HEK293 (cell line): ENCODE results near the gene RNF41.

Source experiments
- BCL11B ChIP-seq: fragments of 450-650 bp; formaldehyde crosslinking; IDR thresholded peaks from 2 replicates; pipeline ENCODE4 v1.5.1; 2016; ENCODE audit warnings: low read depth, missing biosample characterization, missing genetic modification characterization
- EGR2 ChIP-seq: fragments of 450-650 bp; formaldehyde crosslinking; IDR thresholded peaks from 2 replicates; pipeline ENCODE4 v1.5.1; 2016; ENCODE audit warnings: low read depth, missing biosample characterization, missing genetic modification characterization
- FEZF1 ChIP-seq: fragments of 450-650 bp; formaldehyde crosslinking; IDR thresholded peaks from 2 replicates; pipeline ENCODE4 v1.5.1; 2016; ENCODE audit warnings: missing biosample characterization, missing genetic modification characterization
- GLIS2 ChIP-seq: fragments of 450-650 bp; formaldehyde crosslinking; IDR thresholded peaks from 2 replicates; pipeline ENCODE4 v1.5.1; 2016; ENCODE audit warnings: missing biosample characterization, missing genetic modification characterization
- KLF7 ChIP-seq: fragments of 450-650 bp; formaldehyde crosslinking; IDR thresholded peaks from 2 replicates; pipeline ENCODE4 v1.5.1; 2016; ENCODE audit warnings: missing biosample characterization, missing genetic modification characterization, borderline replicate concordance
- SCRT1 ChIP-seq: fragments of 450-650 bp; formaldehyde crosslinking; IDR thresholded peaks from 2 replicates; pipeline ENCODE4 v1.5.1; 2016; ENCODE audit warnings: missing biosample characterization, missing genetic modification characterization, borderline replicate concordance
- SCRT2 ChIP-seq: fragments of 450-650 bp; formaldehyde crosslinking; IDR thresholded peaks from 2 replicates; pipeline ENCODE4 v1.5.1; 2016; ENCODE audit warnings: missing biosample characterization, missing genetic modification characterization
- SP2 ChIP-seq: fragments of 450-650 bp; formaldehyde crosslinking; IDR thresholded peaks from 2 replicates; pipeline ENCODE4 v1.5.1; 2016; ENCODE audit warnings: missing biosample characterization, missing genetic modification characterization
- TRIM28 ChIP-seq: IDR thresholded peaks from 2 replicates; pipeline ENCODE4 v1.6.1; 2011; ENCODE audit warnings: low read length, control low read depth, borderline replicate concordance
- ZBTB20 ChIP-seq: fragments of 450-650 bp; formaldehyde crosslinking; IDR thresholded peaks from 2 replicates; pipeline ENCODE4 v1.5.1; 2016; ENCODE audit warnings: missing biosample characterization, missing genetic modification characterization
- ZBTB21 ChIP-seq: fragments of 450-650 bp; formaldehyde crosslinking; IDR thresholded peaks from 2 replicates; pipeline ENCODE4 v1.5.1; 2017; ENCODE audit warnings: missing biosample characterization, missing genetic modification characterization
- ZEB2 ChIP-seq: fragments of 450-650 bp; formaldehyde crosslinking; IDR thresholded peaks from 2 replicates; pipeline ENCODE4 v1.5.1; 2016; ENCODE audit warnings: missing biosample characterization, missing genetic modification characterization
- ZNF112 ChIP-seq: fragments of 450-650 bp; formaldehyde crosslinking; IDR thresholded peaks from 2 replicates; pipeline ENCODE4 v1.5.0; 2017; ENCODE audit warnings: missing biosample characterization, missing genetic modification characterization
- ZNF121 ChIP-seq: fragments of 450-650 bp; formaldehyde crosslinking; IDR thresholded peaks from 2 replicates; pipeline ENCODE4 v1.5.1; 2016; ENCODE audit warnings: missing biosample characterization, missing genetic modification characterization
- ZNF169 ChIP-seq: fragments of 450-650 bp; formaldehyde crosslinking; IDR thresholded peaks from 2 replicates; pipeline ENCODE4 v1.5.1; 2016; ENCODE audit warnings: missing biosample characterization, missing genetic modification characterization
- ZNF223 ChIP-seq: fragments of 450-650 bp; formaldehyde crosslinking; IDR thresholded peaks from 2 replicates; pipeline ENCODE4 v1.5.1; 2016; ENCODE audit warnings: missing biosample characterization, missing genetic modification characterization
- ZNF274 ChIP-seq, 2 experiments: fragments of 200-500 bp in 1 of 2; fragments of 450-650 bp in 1 of 2; sonication (Bioruptor generic) in 1 of 2; formaldehyde crosslinking in 1 of 2; IDR thresholded peaks; 2 replicates each; pipeline versions ENCODE4 v1.5.1 to v1.6.1; 2014 to 2016; ENCODE audit warnings: borderline replicate concordance in 1 of 2, inconsistent platforms in 1 of 2, low read length in 1 of 2, missing biosample characterization in 1 of 2, missing genetic modification characterization in 1 of 2
- ZNF292 ChIP-seq: fragments of 450-650 bp; formaldehyde crosslinking; IDR thresholded peaks from 2 replicates; pipeline ENCODE4 v1.5.1; 2016; ENCODE audit warnings: low read depth, missing biosample characterization, missing genetic modification characterization, borderline replicate concordance
- ZNF341 ChIP-seq: fragments of 450-650 bp; formaldehyde crosslinking; IDR thresholded peaks from 2 replicates; pipeline ENCODE4; 2016; ENCODE audit warnings: low read depth, missing biosample characterization, missing genetic modification characterization
- ZNF426 ChIP-seq: fragments of 450-650 bp; formaldehyde crosslinking; IDR thresholded peaks from 2 replicates; pipeline ENCODE4 v1.5.1; 2017; ENCODE audit warnings: missing biosample characterization, missing genetic modification characterization, mild to moderate bottlenecking, inconsistent platforms, moderate library complexity
- ZNF514 ChIP-seq: fragments of 450-650 bp; formaldehyde crosslinking; IDR thresholded peaks from 2 replicates; pipeline ENCODE4 v1.5.1; 2016; ENCODE audit warnings: missing biosample characterization, missing genetic modification characterization
- ZNF548 ChIP-seq: fragments of 450-650 bp; formaldehyde crosslinking; IDR thresholded peaks from 2 replicates; pipeline ENCODE4 v1.5.1; 2016; ENCODE audit warnings: missing biosample characterization, missing genetic modification characterization
- ZNF549 ChIP-seq: fragments of 450-650 bp; IDR thresholded peaks from 2 replicates; pipeline ENCODE4 v1.5.1; 2018; ENCODE audit warnings: missing biosample characterization, missing genetic modification characterization, mild to moderate bottlenecking, inconsistent platforms, moderate library complexity
- ZNF555 ChIP-seq: fragments of 450-650 bp; formaldehyde crosslinking; conservative IDR thresholded peaks from 2 replicates; pipeline ENCODE4 v1.5.1; 2017; ENCODE audit warnings: missing biosample characterization, mild to moderate bottlenecking, missing genetic modification characterization, inconsistent platforms
- ZNF585B ChIP-seq: fragments of 450-650 bp; formaldehyde crosslinking; IDR thresholded peaks from 2 replicates; pipeline ENCODE4 v1.5.1; 2016; ENCODE audit warnings: missing biosample characterization, missing genetic modification characterization
- ZNF677 ChIP-seq: fragments of 450-650 bp; IDR thresholded peaks from 2 replicates; pipeline ENCODE4 v1.5.0; 2018; ENCODE audit warnings: missing biosample characterization, mild to moderate bottlenecking, missing genetic modification characterization, moderate library complexity
- ZNF830 ChIP-seq: fragments of 450-650 bp; IDR thresholded peaks from 2 replicates; pipeline ENCODE4 v1.5.0; 2018; ENCODE audit warnings: missing biosample characterization, missing genetic modification characterization, low read depth, mild to moderate bottlenecking, moderate library complexity
- ZSCAN16 ChIP-seq: fragments of 450-650 bp; formaldehyde crosslinking; IDR thresholded peaks from 2 replicates; pipeline ENCODE4 v1.5.1; 2016; ENCODE audit warnings: missing biosample characterization, missing genetic modification characterization
- ZSCAN30 ChIP-seq: fragments of 450-650 bp; IDR thresholded peaks from 2 replicates; pipeline ENCODE4 v1.5.1; 2018; ENCODE audit warnings: missing biosample characterization, mild to moderate bottlenecking, missing genetic modification characterization, moderate library complexity
- TF ChIP-seq, protein P1 (sequence below): fragments of 450-650 bp; formaldehyde crosslinking; IDR thresholded peaks from 2 replicates; pipeline ENCODE4 v1.5.1; 2016; ENCODE audit warnings: missing biosample characterization, missing genetic modification characterization
- TF ChIP-seq, protein P2 (sequence below): fragments of 450-650 bp; formaldehyde crosslinking; IDR thresholded peaks from 2 replicates; pipeline ENCODE4 v1.5.1; 2016; ENCODE audit warnings: missing biosample characterization, missing genetic modification characterization, borderline replicate concordance
- TF ChIP-seq, protein P3 (sequence below): fragments of 450-650 bp; formaldehyde crosslinking; IDR thresholded peaks from 2 replicates; pipeline ENCODE4 v1.5.1; 2017; ENCODE audit warnings: missing biosample characterization, missing genetic modification characterization
- TF ChIP-seq, protein P4 (sequence below): fragments of 450-650 bp; IDR thresholded peaks from 2 replicates; pipeline ENCODE4 v1.5.1; 2018; ENCODE audit warnings: missing biosample characterization, mild to moderate bottlenecking, missing genetic modification characterization

Gene RNF41

DNA sequence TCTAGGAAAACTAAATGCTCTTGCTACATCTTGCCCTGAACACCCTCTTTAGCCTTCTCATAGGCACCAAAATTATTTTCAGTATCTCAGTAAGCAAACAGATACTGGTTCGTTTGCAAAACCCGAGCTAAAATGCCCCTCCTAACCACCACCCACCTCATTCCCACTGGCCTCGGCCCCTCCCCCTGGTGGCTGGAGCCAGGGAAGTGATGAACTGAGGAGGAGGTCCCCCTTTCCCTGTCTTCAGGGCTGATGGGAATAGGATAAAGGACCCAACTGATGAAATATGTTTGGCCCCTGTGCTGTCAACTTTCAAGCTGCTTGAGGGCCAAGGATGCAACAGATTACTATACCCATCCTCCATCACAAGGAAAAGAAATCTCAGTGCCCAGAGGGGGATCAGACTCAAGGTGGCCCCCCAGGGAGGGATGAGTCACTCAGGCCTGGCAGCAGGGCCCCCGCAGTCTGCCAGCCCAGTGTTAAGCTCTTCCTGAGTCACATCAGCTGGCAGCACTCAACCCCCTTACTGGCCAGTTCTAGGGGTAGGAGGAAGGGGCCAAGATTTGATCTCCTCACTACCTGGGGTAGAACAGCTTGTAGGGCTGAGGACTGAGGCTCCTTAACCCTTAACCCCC, 34.7 kb upstream of the RNF41 start (continued):
- no peak for TF ChIP-seq ZNF292 (tag by site-specific recombination)
- TF ChIP-seq, protein P1, sequence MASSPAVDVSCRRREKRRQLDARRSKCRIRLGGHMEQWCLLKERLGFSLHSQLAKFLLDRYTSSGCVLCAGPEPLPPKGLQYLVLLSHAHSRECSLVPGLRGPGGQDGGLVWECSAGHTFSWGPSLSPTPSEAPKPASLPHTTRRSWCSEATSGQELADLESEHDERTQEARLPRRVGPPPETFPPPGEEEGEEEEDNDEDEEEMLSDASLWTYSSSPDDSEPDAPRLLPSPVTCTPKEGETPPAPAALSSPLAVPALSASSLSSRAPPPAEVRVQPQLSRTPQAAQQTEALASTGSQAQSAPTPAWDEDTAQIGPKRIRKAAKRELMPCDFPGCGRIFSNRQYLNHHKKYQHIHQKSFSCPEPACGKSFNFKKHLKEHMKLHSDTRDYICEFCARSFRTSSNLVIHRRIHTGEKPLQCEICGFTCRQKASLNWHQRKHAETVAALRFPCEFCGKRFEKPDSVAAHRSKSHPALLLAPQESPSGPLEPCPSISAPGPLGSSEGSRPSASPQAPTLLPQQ (tag by site-specific recombination): no peak
- TF ChIP-seq ZNF555 (tag by site-specific recombination): no peak
- no peak for TF ChIP-seq ZSCAN30
- TF ChIP-seq ZNF585B (tag by site-specific recombination): no peak
- TF ChIP-seq ZBTB21 (tag by site-specific recombination): no peak
- TF ChIP-seq ZNF341 (tag by site-specific recombination): no peak
- TF ChIP-seq, protein P2, sequence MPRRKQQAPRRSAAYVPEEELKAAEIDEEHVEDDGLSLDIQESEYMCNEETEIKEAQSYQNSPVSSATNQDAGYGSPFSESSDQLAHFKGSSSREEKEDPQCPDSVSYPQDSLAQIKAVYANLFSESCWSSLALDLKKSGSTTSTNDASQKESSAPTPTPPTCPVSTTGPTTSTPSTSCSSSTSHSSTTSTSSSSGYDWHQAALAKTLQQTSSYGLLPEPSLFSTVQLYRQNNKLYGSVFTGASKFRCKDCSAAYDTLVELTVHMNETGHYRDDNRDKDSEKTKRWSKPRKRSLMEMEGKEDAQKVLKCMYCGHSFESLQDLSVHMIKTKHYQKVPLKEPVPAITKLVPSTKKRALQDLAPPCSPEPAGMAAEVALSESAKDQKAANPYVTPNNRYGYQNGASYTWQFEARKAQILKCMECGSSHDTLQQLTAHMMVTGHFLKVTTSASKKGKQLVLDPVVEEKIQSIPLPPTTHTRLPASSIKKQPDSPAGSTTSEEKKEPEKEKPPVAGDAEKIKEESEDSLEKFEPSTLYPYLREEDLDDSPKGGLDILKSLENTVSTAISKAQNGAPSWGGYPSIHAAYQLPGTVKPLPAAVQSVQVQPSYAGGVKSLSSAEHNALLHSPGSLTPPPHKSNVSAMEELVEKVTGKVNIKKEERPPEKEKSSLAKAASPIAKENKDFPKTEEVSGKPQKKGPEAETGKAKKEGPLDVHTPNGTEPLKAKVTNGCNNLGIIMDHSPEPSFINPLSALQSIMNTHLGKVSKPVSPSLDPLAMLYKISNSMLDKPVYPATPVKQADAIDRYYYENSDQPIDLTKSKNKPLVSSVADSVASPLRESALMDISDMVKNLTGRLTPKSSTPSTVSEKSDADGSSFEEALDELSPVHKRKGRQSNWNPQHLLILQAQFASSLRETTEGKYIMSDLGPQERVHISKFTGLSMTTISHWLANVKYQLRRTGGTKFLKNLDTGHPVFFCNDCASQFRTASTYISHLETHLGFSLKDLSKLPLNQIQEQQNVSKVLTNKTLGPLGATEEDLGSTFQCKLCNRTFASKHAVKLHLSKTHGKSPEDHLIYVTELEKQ (tag by site-specific recombination): no peak
- TF ChIP-seq, protein P3, sequence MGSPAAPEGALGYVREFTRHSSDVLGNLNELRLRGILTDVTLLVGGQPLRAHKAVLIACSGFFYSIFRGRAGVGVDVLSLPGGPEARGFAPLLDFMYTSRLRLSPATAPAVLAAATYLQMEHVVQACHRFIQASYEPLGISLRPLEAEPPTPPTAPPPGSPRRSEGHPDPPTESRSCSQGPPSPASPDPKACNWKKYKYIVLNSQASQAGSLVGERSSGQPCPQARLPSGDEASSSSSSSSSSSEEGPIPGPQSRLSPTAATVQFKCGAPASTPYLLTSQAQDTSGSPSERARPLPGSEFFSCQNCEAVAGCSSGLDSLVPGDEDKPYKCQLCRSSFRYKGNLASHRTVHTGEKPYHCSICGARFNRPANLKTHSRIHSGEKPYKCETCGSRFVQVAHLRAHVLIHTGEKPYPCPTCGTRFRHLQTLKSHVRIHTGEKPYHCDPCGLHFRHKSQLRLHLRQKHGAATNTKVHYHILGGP: no peak
- no peak for TF ChIP-seq TRIM28
- peak; percentile 79 for TF ChIP-seq GLIS2
- TF ChIP-seq BCL11B (tag by site-specific recombination): no peak
- TF ChIP-seq FEZF1 (tag by site-specific recombination): no peak
- no peak for TF ChIP-seq SCRT1
- TF ChIP-seq ZNF548: no peak
- no peak for TF ChIP-seq ZEB2 (tag by site-specific recombination)
- 0 out of 2 replicates have a peak, but pooled peaks have one; percentile 18 for TF ChIP-seq SP2
- TF ChIP-seq KLF7 (tag by site-specific recombination): no peak
- TF ChIP-seq ZNF677: no peak
- TF ChIP-seq ZNF223 (tag by site-specific recombination): no peak
- TF ChIP-seq ZNF121 (tag by site-specific recombination): no peak
- TF ChIP-seq ZNF514 (tag by site-specific recombination): no peak
- no peak for TF ChIP-seq ZNF549 (tag by site-specific recombination)
- TF ChIP-seq ZNF169: no peak
- no peak for TF ChIP-seq ZNF274 (IDR thresholded peaks at IDR 0.05; ENCODE audit: low read length)
- no peak for TF ChIP-seq ZNF274 (tag by site-specific recombination; IDR thresholded peaks at IDR 0.05; ENCODE audit: borderline replicate concordance)
- TF ChIP-seq ZNF112 (tag by site-specific recombination): no peak
- TF ChIP-seq ZNF426: no peak
- TF ChIP-seq ZNF830 (tag by site-specific recombination): no peak
- TF ChIP-seq, protein P4, sequence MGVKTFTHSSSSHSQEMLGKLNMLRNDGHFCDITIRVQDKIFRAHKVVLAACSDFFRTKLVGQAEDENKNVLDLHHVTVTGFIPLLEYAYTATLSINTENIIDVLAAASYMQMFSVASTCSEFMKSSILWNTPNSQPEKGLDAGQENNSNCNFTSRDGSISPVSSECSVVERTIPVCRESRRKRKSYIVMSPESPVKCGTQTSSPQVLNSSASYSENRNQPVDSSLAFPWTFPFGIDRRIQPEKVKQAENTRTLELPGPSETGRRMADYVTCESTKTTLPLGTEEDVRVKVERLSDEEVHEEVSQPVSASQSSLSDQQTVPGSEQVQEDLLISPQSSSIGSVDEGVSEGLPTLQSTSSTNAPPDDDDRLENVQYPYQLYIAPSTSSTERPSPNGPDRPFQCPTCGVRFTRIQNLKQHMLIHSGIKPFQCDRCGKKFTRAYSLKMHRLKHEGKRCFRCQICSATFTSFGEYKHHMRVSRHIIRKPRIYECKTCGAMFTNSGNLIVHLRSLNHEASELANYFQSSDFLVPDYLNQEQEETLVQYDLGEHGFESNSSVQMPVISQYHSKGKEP (tag by site-specific recombination): no peak
- peak; percentile 60; the same call in 1 of the 2 replicates for TF ChIP-seq SCRT2 (tag by site-specific recombination)
- 0 out of 2 replicates have a peak, but pooled peaks have one; percentile 28 for TF ChIP-seq ZBTB20 (tag by site-specific recombination)
- TF ChIP-seq ZSCAN16 (tag by site-specific recombination): no peak
- TF ChIP-seq EGR2 (tag by site-specific recombination): 0 out of 2 replicates have a peak, but pooled peaks have one; percentile 5
